PC-3 (cell line): ENCODE results near the gene PIEZO1. TPM values are rescaled to one million over a fixed set of nuclear protein-coding genes. Genes with fewer than 3 reads are reported as not detected.

Experiments used
- ATAC-seq: fragments of 200-7000 bp; cut with Tn5 transposase; 2 replicates; pipeline ENCODE4 v1.9.1; 2020; ENCODE audit warnings: mild to moderate bottlenecking, moderate library complexity
- BruUV-seq: library from RNA; stranded (reverse); fragments of 400-500 nt; replicated peaks from 2 replicates; lab custom pipeline; 2021; lab: Mats Ljungman, UMichigan
- CTCF ChIA-PET: fragments of 300-600 bp; sonication (Branson Sonifier 250); formaldehyde crosslinking; loops from one replicate; lab custom pipeline; 2022; ENCODE audit warnings: antibody characterized with exemption; lab: Charles Lee
- POLR2A ChIA-PET: fragments of 300-600 bp; sonication (Branson Sonifier 250); formaldehyde crosslinking; loops from one replicate; lab custom pipeline; 2022; ENCODE audit warnings: antibody characterized with exemption; ENCODE audit not compliant: unreplicated experiment; lab: Charles Lee
- DNase-seq: peaks from one replicate; pipeline ENCODE4 v3.0.0-alpha.2; 2015
- H2AFZ ChIP-seq: fragments of 300-600 bp; sonication (generic); 2 replicates; pipeline ENCODE4 v1.6.0; 2016; ENCODE audit warnings: antibody characterized with exemption, low read length
- H3F3A ChIP-seq: fragments of 300-600 bp; sonication (generic); one replicate; pipeline ENCODE4 v1.6.0; 2017; ENCODE audit warnings: antibody characterized with exemption, low read length, control low read depth, mild to moderate bottlenecking; ENCODE audit not compliant: unreplicated experiment
- H3K27ac ChIP-seq: fragments of 300-600 bp; sonication (generic); 2 replicates; pipeline ENCODE4 v1.5.1; 2016; ENCODE audit warnings: mild to moderate bottlenecking, low read length
- H3K27me3 ChIP-seq: fragments of 300-600 bp; sonication (generic); 2 replicates; pipeline ENCODE4 v1.6.1; 2016; ENCODE audit warnings: low read length, mixed read lengths
- H3K36me3 ChIP-seq: fragments of 300-600 bp; sonication (generic); 2 replicates; pipeline ENCODE4 v1.6.1; 2016; ENCODE audit warnings: low read depth, mixed run types, low read length, mixed read lengths
- H3K4me1 ChIP-seq: fragments of 300-600 bp; sonication (generic); 2 replicates; pipeline ENCODE4 v1.5.1; 2016; ENCODE audit warnings: low read length; ENCODE audit not compliant: insufficient read depth
- H3K4me2 ChIP-seq: fragments of 300-600 bp; sonication (generic); 2 replicates; pipeline ENCODE4 v1.6.0; 2016; ENCODE audit warnings: low read length
- H3K4me3 ChIP-seq: fragments of 300-600 bp; sonication (generic); 2 replicates; pipeline ENCODE4 v1.5.1; 2016; ENCODE audit warnings: mild to moderate bottlenecking, low read length, mixed read lengths
- H3K79me2 ChIP-seq: fragments of 300-600 bp; sonication (generic); 2 replicates; pipeline ENCODE4 v1.6.1; 2017; ENCODE audit warnings: low read length, mixed read lengths
- H3K9ac ChIP-seq: fragments of 300-600 bp; sonication (generic); 2 replicates; pipeline ENCODE4 v1.6.0; 2016; ENCODE audit warnings: mild to moderate bottlenecking, low read length
- H3K9me2 ChIP-seq: fragments of 300-600 bp; sonication (generic); replicated peaks from 2 replicates; pipeline ENCODE4 v1.6.1; 2016; ENCODE audit warnings: mixed run types, low read length, mixed read lengths
- H3K9me3 ChIP-seq: fragments of 300-600 bp; sonication (generic); 2 replicates; pipeline ENCODE4 v1.6.1; 2016; ENCODE audit warnings: low read length, mixed read lengths
- H4K20me1 ChIP-seq: fragments of 300-600 bp; sonication (generic); 2 replicates; pipeline ENCODE4 v1.6.1; 2016; ENCODE audit warnings: low read length, mixed read lengths
- EZH2 ChIP-seq: fragments of 300-600 bp; sonication (generic); IDR thresholded peaks from one replicate; pipeline ENCODE4 v1.6.1; 2017; ENCODE audit warnings: antibody characterized with exemption, mild to moderate bottlenecking, low read length; ENCODE audit not compliant: unreplicated experiment
- EZH2phosphoT487 ChIP-seq: fragments of 300-600 bp; sonication (generic); IDR thresholded peaks from 2 replicates; pipeline ENCODE4 v1.6.1; 2018; ENCODE audit warnings: mild to moderate bottlenecking, antibody characterized with exemption, low read length, borderline replicate concordance
- intact Hi-C: fragments of 100-400 bp; cut with micrococcal nuclease; formaldehyde crosslinking; loops from 2 replicates; pipeline ENCODE4 v1.9.0; 2023
- total RNA-seq: library from RNA; depleted of rRNA; stranded (reverse); fragments of >200 nt; gene quantifications from 2 replicates; pipeline ENCODE4 v1.2.3, GENCODE V29; 2014
- TF ChIP-seq, protein P1 (sequence below): fragments of 300-600 bp; sonication (generic); conservative IDR thresholded peaks from 2 replicates; pipeline ENCODE4 v1.5.1; 2017; ENCODE audit warnings: antibody characterized with exemption, low read depth, mild to moderate bottlenecking, low read length

PIEZO1 gene
- total RNA-seq, 1 experiment from 2014 or later: 180 TPM

DNA sequence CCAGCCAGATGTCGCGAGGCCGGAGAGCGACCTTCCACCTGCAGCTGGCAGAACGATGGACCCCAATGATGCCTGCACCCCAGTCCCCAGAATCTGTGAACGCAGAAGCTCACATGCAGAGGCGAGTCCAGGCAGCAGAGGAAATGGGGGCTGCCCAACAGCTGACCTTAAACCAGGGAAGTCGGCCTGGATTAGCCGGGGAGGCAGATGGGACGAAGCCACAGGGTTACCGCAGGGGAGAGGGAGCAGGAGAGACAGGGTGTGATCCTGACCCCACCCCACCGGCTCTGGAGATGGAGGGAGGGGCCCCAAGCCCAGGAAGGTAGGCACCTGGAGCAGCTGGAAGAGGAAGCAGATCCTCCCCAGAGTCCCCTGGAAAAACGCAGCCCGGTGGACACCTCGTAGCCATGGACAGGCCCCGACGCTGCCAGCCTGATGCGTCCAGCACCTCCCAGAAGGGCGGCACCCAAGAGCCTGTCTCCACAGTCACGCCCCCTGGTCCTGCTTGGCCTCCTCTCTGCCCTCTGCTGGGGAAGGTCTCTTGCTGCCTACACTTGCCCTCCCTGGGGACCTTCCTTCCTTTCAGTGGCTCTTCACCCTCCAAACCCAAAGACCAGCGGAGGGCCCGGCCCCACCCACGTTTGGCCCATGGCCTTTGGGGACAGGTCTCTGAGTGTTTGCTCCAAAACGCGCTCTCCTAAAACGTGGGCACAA lies 37.3 kb downstream of the PIEZO1 start:
- no peaks in the 10 kb centered on the region for H3K9me3 ChIP-seq
- H3K4me3 ChIP-seq: no peak overlapping the region
- CTCF ChIA-PET: no interaction called here
- intact Hi-C loops: no loop called here
- no peak overlapping the region for H3K4me2 ChIP-seq
- POLR2A ChIA-PET: no interaction called here
- peak; percentile 57 for ATAC-seq
- no peaks in the 10 kb centered on the region for H3K27me3 ChIP-seq
- no peaks in the 10 kb centered on the region for H3K36me3 ChIP-seq
- no peaks in the 10 kb centered on the region for H4K20me1 ChIP-seq
- BruUV-seq: no TSS peak
- TF ChIP-seq, protein P1, sequence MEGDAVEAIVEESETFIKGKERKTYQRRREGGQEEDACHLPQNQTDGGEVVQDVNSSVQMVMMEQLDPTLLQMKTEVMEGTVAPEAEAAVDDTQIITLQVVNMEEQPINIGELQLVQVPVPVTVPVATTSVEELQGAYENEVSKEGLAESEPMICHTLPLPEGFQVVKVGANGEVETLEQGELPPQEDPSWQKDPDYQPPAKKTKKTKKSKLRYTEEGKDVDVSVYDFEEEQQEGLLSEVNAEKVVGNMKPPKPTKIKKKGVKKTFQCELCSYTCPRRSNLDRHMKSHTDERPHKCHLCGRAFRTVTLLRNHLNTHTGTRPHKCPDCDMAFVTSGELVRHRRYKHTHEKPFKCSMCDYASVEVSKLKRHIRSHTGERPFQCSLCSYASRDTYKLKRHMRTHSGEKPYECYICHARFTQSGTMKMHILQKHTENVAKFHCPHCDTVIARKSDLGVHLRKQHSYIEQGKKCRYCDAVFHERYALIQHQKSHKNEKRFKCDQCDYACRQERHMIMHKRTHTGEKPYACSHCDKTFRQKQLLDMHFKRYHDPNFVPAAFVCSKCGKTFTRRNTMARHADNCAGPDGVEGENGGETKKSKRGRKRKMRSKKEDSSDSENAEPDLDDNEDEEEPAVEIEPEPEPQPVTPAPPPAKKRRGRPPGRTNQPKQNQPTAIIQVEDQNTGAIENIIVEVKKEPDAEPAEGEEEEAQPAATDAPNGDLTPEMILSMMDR: peak; percentile 66
- TF ChIP-seq EZH2: no peak
- no peak for TF ChIP-seq EZH2phosphoT487
- DNase-seq: peak; percentile 54
- H3K4me1 ChIP-seq: no peaks in the 10 kb centered on the region
- H3F3A ChIP-seq: no peaks in the 10 kb centered on the region
- H3K9ac ChIP-seq: no peak overlapping the region
- no peaks in the 10 kb centered on the region for H3K9me2 ChIP-seq
- H3K79me2 ChIP-seq: peaks cover 15% of the 10 kb centered on the region; the same call in 1 of the 2 replicates
- no peak overlapping the region for H3K27ac ChIP-seq
- no peak overlapping the region for H2AFZ ChIP-seq

- Histone ChIP-seq H3K9me3 (no peaks in the 10 kb centered on the region), H3K27me3 (no peaks in the 10 kb centered on the region), H3K9ac (no peak overlapping the region), H3K36me3 (no peaks in the 10 kb centered on the region), H3K9me2 (no peaks in the 10 kb centered on the region), H3K4me3 (no peak overlapping the region), H3K27ac (no peak overlapping the region), H4K20me1 (no peaks in the 10 kb centered on the region), H3K4me2 (no peak overlapping the region), H2AFZ (no peak overlapping the region), H3F3A (no peaks in the 10 kb centered on the region), H3K79me2 (0 out of 2 replicates have a peak, but pooled peaks cover 7% of the 10 kb centered on the region), H3K4me1 (no peaks in the 10 kb centered on the region)
- DNase-seq (no peak), ATAC-seq (no peak)
- POLR2A ChIA-PET: no interaction called here
- intact Hi-C loops: no loop called here
- CTCF ChIA-PET: interaction anchor here (0.6 kb wide), 1 partner anchor 48 kb away, joined by 3 read pairs; no protein-coding TSS in a partner anchor
- no TSS peak for BruUV-seq
- TF ChIP-seq, protein P1: no peak
- no peak for TF ChIP-seq EZH2
- no peak for TF ChIP-seq EZH2phosphoT487
Measured at GRCh38 chr16:88746506-88746905, 38.5 kb downstream of the PIEZO1 start.
